GM06990 (cell line): ENCODE measurements around the gene SLC16A8.
"Not testable (repeated sequence)": the region's sequence is repeated elsewhere in the genome, so short reads cannot be mapped to it uniquely, and the experiment has no call there.

Source experiments
- DNase-seq: peaks from one replicate; pipeline ENCODE4 v3.0.0-alpha.2; 2011; ENCODE audit not compliant: insufficient read length; ENCODE audit errors: extremely low read depth
- H3K27me3 ChIP-seq: replicated peaks from 2 replicates; pipeline ENCODE4 v1.6.0; 2011; ENCODE audit warnings: low read length; ENCODE audit not compliant: control insufficient read depth, insufficient read depth
- H3K36me3 ChIP-seq: 2 replicates; pipeline ENCODE4 v1.5.1; 2011; ENCODE audit warnings: low read length; ENCODE audit not compliant: control insufficient read depth, insufficient read depth
- H3K4me3 ChIP-seq: replicated peaks from 2 replicates; pipeline ENCODE4 v1.5.1; 2011; ENCODE audit warnings: low read depth, mild to moderate bottlenecking, control low read depth, low read length
- TF ChIP-seq, protein P1 (sequence below): IDR thresholded peaks from 2 replicates; pipeline ENCODE4 v1.5.1; 2011; ENCODE audit warnings: low read length, control low read depth, mild to moderate bottlenecking, inconsistent platforms; ENCODE audit not compliant: insufficient read depth, poor library complexity, severe bottlenecking

Gene SLC16A8

DNA sequence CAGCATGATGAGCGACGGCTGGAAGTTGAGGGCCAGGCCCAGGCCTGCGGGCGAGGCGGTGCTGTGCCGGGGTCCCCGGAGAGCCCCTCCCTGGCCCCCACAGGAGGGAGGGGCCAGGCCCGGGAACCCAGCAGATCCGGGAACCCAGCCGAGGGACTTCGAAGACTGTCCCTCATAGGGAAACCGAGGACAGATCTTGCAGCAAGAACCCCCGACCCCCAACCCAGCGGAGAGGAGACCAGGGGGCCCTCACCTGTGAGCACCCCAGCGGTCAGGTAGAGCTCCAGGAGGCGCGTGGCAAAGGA, 2.4 kb downstream of the SLC16A8 start:
- no peak for DNase-seq
- no peaks in the 10 kb centered on the region for H3K36me3 ChIP-seq
- TF ChIP-seq, protein P1, sequence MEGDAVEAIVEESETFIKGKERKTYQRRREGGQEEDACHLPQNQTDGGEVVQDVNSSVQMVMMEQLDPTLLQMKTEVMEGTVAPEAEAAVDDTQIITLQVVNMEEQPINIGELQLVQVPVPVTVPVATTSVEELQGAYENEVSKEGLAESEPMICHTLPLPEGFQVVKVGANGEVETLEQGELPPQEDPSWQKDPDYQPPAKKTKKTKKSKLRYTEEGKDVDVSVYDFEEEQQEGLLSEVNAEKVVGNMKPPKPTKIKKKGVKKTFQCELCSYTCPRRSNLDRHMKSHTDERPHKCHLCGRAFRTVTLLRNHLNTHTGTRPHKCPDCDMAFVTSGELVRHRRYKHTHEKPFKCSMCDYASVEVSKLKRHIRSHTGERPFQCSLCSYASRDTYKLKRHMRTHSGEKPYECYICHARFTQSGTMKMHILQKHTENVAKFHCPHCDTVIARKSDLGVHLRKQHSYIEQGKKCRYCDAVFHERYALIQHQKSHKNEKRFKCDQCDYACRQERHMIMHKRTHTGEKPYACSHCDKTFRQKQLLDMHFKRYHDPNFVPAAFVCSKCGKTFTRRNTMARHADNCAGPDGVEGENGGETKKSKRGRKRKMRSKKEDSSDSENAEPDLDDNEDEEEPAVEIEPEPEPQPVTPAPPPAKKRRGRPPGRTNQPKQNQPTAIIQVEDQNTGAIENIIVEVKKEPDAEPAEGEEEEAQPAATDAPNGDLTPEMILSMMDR = no peak
- H3K4me3 ChIP-seq = no peak overlapping the region
- H3K27me3 ChIP-seq = no peaks in the 10 kb centered on the region; the same call in 1 of the 2 replicates

GRCh38 chr22:38080850-38081635, 2.9 kb downstream of the SLC16A8 start:
- DNase-seq = no peak
- no peaks in the 10 kb centered on the region for H3K36me3 ChIP-seq
- no peak overlapping the region for H3K4me3 ChIP-seq
- H3K27me3 ChIP-seq = no peaks in the 10 kb centered on the region; the same call in 1 of the 2 replicates
- TF ChIP-seq, protein P1 = no peak

DNA sequence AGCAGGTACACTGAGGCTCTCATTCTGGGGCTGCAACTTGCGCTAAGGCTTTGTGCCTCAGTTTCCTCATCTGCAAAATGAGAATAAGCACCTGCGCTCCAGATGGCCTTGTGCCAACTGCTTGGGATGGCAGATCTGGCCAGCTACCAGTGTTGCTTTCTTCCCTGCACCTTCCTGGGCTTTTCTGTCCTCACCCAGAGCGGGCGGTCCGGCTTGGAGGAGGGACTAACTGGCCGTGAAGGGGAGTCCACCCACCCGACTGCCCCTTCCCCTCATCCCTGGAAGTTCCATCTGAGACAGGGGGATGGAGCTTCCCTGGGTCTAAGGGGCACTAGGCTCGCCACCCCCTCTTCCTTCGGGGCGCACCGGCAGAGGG, 3.5 kb downstream of the SLC16A8 start:
- H3K36me3 ChIP-seq = no peaks in the 10 kb centered on the region
- TF ChIP-seq, protein P1 = no peak
- no peaks in the 10 kb centered on the region; the same call in 1 of the 2 replicates for H3K27me3 ChIP-seq
- no peak for DNase-seq
- H3K4me3 ChIP-seq = no peak overlapping the region

GRCh38 chr22:38079804-38080203, 4.2 kb downstream of the SLC16A8 start:
- Histone ChIP-seq H3K4me3 (no peak overlapping the region), H3K36me3 (peaks cover 3% of the 10 kb centered on the region; the same call in 1 of the 2 replicates), H3K27me3 (no peaks in the 10 kb centered on the region; the same call in 1 of the 2 replicates)
- no peak for DNase-seq
- TF ChIP-seq, protein P1 = no peak

GRCh38 chr22:38079208-38079607, 4.8 kb downstream of the SLC16A8 start:
- not testable (repeated sequence) for DNase-seq, H3K27me3 ChIP-seq, H3K4me3 ChIP-seq, H3K36me3 ChIP-seq

DNA sequence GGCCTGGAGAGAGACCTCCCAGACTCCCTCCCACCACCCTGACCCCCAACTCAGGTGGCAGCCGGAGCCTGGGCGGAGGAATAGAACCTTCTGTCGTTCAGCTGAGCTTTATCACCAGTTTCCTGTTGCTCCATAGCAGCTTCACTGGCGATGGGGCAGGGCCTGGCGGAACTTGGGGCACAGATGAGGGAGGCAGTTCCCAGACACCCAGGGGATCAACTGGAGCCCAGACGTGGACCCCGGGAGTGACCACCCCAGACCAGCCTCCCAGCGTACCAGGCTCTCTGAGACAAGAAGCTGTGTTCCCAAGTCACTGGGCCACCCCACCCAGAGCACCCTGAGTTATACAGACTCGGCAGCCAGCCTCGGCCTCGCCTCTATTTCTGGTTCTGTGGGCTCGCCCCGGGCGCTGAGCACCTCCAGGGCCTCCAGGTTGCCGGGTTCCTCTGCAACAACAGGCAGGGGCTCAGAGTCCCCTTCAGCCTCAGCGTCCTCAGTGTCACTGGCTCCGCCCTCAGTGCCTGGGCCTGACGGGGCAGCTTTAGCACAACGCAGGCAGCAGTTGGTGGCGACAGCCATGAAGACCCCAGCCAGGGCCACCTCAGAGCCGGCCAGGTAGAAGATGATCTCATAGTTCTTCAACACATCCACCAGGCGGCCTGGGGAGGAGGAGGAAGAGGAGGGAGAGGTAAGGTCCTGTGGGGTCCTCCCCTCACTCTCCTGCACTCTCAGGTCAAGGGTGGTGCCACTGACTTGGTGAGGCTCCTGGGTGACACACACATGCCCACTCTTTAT, 5.7 kb downstream of the SLC16A8 start:
- TF ChIP-seq, protein P1 = no peak
- Histone ChIP-seq H3K4me3 (no peak overlapping the region), H3K36me3 (peaks cover 5% of the 10 kb centered on the region), H3K27me3 (no peaks in the 10 kb centered on the region; the same call in 1 of the 2 replicates)
- no peak for DNase-seq
